Measurements from ENCODE around the gene ZNF543.

- TF ChIP-seq EZH2 (IDR thresholded peaks at IDR 0.05; ENCODE audit: low read depth) (no peak), CTCF (conservative IDR thresholded peaks at IDR 0.05) (no peak)
Measured at GRCh38 chr19:57374179-57374578, 53.9 kb downstream of the ZNF543 start.

Data from PC-9 (cell line).